Sigmoid colon (tissue), 4 donors: ENCODE results near the gene SIK3.

Source experiments
- EP300 ChIP-seq, 4 donors: sonication (generic); formaldehyde crosslinking; IDR thresholded peaks; one replicate each; pipeline ENCODE4 v1.6.1; 2017; ENCODE audit warnings: antibody characterized with exemption in 4 of 4
- POLR2A ChIP-seq, 2 donors: fragments of 450-650 bp; IDR thresholded peaks; one replicate each; pipeline ENCODE4 v1.6.1; 2016; ENCODE audit warnings: antibody characterized with exemption in 2 of 2, mild to moderate bottlenecking in 2 of 2, moderate library complexity in 2 of 2
- POLR2AphosphoS5 ChIP-seq, 4 donors: sonication (generic); formaldehyde crosslinking; IDR thresholded peaks; one replicate each; pipeline ENCODE4 v1.6.1; 2017; ENCODE audit warnings: antibody characterized with exemption in 4 of 4
- TF ChIP-seq, protein P1 (sequence below), 4 experiments: fragments of 450-650 bp in 3 of 4; fragments of 200-600 bp in 1 of 4; IDR thresholded peaks; one replicate each; pipeline ENCODE4 v1.5.1; 2016 to 2019; ENCODE audit warnings: antibody characterized with exemption in 4 of 4, mild to moderate bottlenecking in 3 of 4, moderate library complexity in 2 of 4

DNA sequence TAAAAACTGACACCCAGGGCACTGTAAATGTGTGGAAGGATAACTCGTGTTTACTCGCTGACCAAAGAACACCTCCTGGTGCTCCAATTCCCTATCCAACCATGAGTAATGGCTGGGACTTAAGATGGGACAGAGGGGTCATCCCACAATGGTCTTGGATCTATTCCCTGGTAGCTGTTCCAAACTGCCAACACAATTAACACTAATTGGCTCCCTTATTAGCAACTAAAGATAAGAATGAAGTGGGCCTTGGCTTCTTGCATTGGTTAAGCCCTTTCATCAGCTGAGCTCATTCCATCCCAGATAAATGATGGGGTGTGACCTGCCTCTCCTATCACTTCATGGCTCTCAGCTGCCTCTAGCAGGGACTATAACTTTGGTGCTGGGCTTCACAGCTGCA, 1.5 kb upstream of the SIK3 start:
- TF ChIP-seq POLR2A (IDR thresholded peaks at IDR 0.05) (no peak), EP300 (IDR thresholded peaks at IDR 0.05) (no peak), POLR2AphosphoS5 (IDR thresholded peaks at IDR 0.05) (no peak)
- TF ChIP-seq, protein P1, sequence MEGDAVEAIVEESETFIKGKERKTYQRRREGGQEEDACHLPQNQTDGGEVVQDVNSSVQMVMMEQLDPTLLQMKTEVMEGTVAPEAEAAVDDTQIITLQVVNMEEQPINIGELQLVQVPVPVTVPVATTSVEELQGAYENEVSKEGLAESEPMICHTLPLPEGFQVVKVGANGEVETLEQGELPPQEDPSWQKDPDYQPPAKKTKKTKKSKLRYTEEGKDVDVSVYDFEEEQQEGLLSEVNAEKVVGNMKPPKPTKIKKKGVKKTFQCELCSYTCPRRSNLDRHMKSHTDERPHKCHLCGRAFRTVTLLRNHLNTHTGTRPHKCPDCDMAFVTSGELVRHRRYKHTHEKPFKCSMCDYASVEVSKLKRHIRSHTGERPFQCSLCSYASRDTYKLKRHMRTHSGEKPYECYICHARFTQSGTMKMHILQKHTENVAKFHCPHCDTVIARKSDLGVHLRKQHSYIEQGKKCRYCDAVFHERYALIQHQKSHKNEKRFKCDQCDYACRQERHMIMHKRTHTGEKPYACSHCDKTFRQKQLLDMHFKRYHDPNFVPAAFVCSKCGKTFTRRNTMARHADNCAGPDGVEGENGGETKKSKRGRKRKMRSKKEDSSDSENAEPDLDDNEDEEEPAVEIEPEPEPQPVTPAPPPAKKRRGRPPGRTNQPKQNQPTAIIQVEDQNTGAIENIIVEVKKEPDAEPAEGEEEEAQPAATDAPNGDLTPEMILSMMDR (IDR thresholded peaks at IDR 0.05): no peak
